Bronchial epithelial cell (primary cell): ENCODE measurements around the gene GLS. TPM values are rescaled to one million over a fixed set of nuclear protein-coding genes. Genes with fewer than 3 reads are reported as not detected.
"Not testable (repeated sequence)": the region's sequence is repeated elsewhere in the genome, so short reads cannot be mapped to it uniquely, and the experiment has no call there.

Experiments
- DNase-seq: peaks from one replicate; pipeline ENCODE4 v3.0.0-alpha.2; 2010; ENCODE audit warnings: low read depth
- FAIRE-seq: peaks from 2 replicates; lab custom pipeline; 2011; peaks lifted over from hg19 to GRCh38; lab: Jason Lieb, UNC
- H3K27me3 ChIP-seq: 2 replicates; pipeline ENCODE4 v1.5.1; 2011; ENCODE audit warnings: low read length; ENCODE audit not compliant: control insufficient read depth, insufficient read depth
- H3K36me3 ChIP-seq: 2 replicates; pipeline ENCODE4 v1.5.1; 2011; ENCODE audit warnings: low read length; ENCODE audit not compliant: control insufficient read depth, insufficient read depth
- H3K4me3 ChIP-seq: 2 replicates; pipeline ENCODE4 v1.5.1; 2011; ENCODE audit warnings: mild to moderate bottlenecking, low read depth, low read length, control low read depth
- CTCF ChIP-seq: IDR thresholded peaks from 2 replicates; pipeline ENCODE4 v1.5.1; 2011; ENCODE audit warnings: mild to moderate bottlenecking, moderate library complexity, low read length, control low read depth, inconsistent platforms; ENCODE audit not compliant: insufficient read depth, severe bottlenecking
- total RNA-seq: library from RNA; depleted of rRNA; stranded (reverse); fragments of >200 nt; gene quantifications from 2 replicates; pipeline ENCODE4 v1.2.1, GENCODE V29; 2014

The GLS gene
- total RNA-seq, 1 donor from 2014 or later = 103 TPM

- DNase-seq = no peak
- H3K27me3 ChIP-seq = no peaks in the 10 kb centered on the region
- H3K4me3 ChIP-seq = no peak overlapping the region
- no peaks in the 10 kb centered on the region for H3K36me3 ChIP-seq
- FAIRE-seq = no peak
- no peak for TF ChIP-seq CTCF
These were observed 16.2 kb upstream of the GLS start for GRCh38 chr2:190864375-190864774.

GRCh38 chr2:190867212-190867611, 13.4 kb upstream of the GLS start:
- no peak for FAIRE-seq
- no peaks in the 10 kb centered on the region for H3K36me3 ChIP-seq
- TF ChIP-seq CTCF = no peak
- no peaks in the 10 kb centered on the region for H3K27me3 ChIP-seq
- H3K4me3 ChIP-seq = no peak overlapping the region
- DNase-seq = no peak

- DNase-seq (no peak), FAIRE-seq (no peak)
- Histone ChIP-seq H3K4me3 (no peak overlapping the region), H3K27me3 (no peaks in the 10 kb centered on the region), H3K36me3 (no peaks in the 10 kb centered on the region)
- no peak for TF ChIP-seq CTCF
These were observed 12.8 kb upstream of the GLS start for GRCh38 chr2:190867832-190868231.

DNA sequence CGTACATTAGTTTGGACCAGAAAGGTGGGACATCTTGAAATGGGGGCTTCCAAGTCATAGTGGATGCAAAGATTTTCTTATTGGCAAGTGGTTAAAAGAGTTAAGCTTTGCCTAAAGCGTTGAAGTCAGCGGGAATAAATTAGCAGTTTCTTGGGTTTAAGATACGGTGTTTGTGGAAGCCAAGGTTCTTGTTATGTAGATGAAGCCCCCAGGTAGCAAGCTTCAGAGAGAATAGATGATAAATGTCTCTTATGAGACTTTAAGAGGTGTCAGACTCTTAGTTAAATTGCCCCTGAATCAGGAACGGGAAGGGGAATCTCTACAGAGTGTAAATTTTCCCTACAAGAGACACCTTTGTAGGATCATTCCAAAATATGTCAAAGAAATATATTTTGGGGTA, 10.9 kb upstream of the GLS start:
- no peak for DNase-seq
- no peak for FAIRE-seq

GRCh38 chr2:190873451-190873850, 7.2 kb upstream of the GLS start:
- not testable (repeated sequence) for H3K36me3 ChIP-seq, DNase-seq, FAIRE-seq, H3K4me3 ChIP-seq, H3K27me3 ChIP-seq

More for the DNA sequence above, 10.9 kb upstream of the GLS start:
- Histone ChIP-seq H3K36me3 (no peaks in the 10 kb centered on the region), H3K4me3 (no peak overlapping the region), H3K27me3 (no peaks in the 10 kb centered on the region)
- TF ChIP-seq CTCF = no peak

DNA sequence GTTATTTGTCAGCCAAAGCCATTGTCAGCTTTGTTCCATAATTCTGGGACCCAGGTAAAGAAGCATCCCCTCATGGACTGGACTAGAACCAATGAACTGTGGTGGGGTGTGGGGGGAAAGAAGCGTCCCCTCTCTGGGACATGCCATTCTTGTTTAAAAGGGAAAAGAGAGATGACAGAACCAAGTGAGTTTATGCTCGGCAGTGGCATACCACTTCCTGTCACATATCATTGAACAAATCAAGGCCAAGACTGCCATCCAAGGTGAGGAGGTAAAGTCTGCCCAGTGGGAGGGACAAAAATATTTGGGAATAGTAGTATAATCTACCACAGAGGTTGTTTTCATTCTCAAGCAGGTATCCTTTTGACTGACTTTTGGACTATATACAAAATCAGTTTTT, 4.7 kb upstream of the GLS start:
- Histone ChIP-seq H3K27me3 (no peaks in the 10 kb centered on the region), H3K4me3 (no peak overlapping the region), H3K36me3 (no peaks in the 10 kb centered on the region)
- no peak for DNase-seq
- FAIRE-seq = no peak
- no peak for TF ChIP-seq CTCF
